PC-9 (cell line): ENCODE data around the gene DDAH1.

Source experiments
- CTCF ChIP-seq: fragments of 200-600 bp; sonication (generic); conservative IDR thresholded peaks from 2 replicates; pipeline ENCODE4 v1.6.1; 2017; ENCODE audit warnings: mixed run types, antibody characterized with exemption, mild to moderate bottlenecking, moderate library complexity
- EZH2 ChIP-seq: fragments of 200-600 bp; sonication (generic); IDR thresholded peaks from 2 replicates; pipeline ENCODE4 v1.8.0; 2017; ENCODE audit warnings: antibody characterized with exemption, low read depth

DNA sequence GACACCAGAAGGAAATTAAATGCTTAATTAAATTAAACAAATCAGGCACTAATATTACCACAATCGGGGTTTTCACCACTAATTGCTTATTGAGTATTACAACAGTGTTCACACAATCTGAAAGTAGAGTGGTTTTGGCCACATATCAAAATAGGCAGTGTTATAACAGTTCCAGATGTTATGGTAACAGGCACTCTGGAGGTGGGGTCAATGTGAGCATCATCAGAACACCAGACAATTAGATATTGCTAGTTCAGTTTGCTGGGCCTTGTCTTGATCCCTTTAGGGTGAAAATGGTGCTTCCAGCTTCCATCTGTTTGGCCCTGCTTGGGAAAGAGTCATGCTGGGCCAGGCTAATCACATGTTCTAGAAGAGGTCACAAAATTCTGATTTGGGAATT lies 14.5 kb upstream of the DDAH1 start:
- no peak for TF ChIP-seq EZH2
- TF ChIP-seq CTCF: no peak
